HG02623 (cell line): ENCODE measurements around the gene SOX8.
"Not testable (repeated sequence)": the region's sequence is repeated elsewhere in the genome, so short reads cannot be mapped to it uniquely, and the experiment has no call there.

Experiments
- ATAC-seq: cut with Tn5 transposase; IDR thresholded peaks from one replicate; pipeline ENCODE4 v1.9.1; 2021; ENCODE audit warnings: moderate library complexity; ENCODE audit not compliant: unreplicated experiment

SOX8 gene

GRCh38 chr16:953818-954217 lies 27.8 kb upstream of the SOX8 start:
- ATAC-seq: not testable (repeated sequence)

- not testable (repeated sequence) for ATAC-seq
Measured at GRCh38 chr16:955766-956165, 25.8 kb upstream of the SOX8 start.

- no peak for ATAC-seq
Measured at GRCh38 chr16:959232-960040, 22.1 kb upstream of the SOX8 start.

- no peak for ATAC-seq
Measured at GRCh38 chr16:962366-962765, 19.2 kb upstream of the SOX8 start.

GRCh38 chr16:962901-963814 lies 18.4 kb upstream of the SOX8 start:
- ATAC-seq: no peak

GRCh38 chr16:963913-964312 lies 17.7 kb upstream of the SOX8 start:
- no peak for ATAC-seq

- no peak for ATAC-seq
Measured at GRCh38 chr16:964356-965035, 17.1 kb upstream of the SOX8 start.

- ATAC-seq: no peak
Measured at GRCh38 chr16:965036-965395, 16.6 kb upstream of the SOX8 start.

- no peak for ATAC-seq
Measured at GRCh38 chr16:965487-965886, 16.1 kb upstream of the SOX8 start.

- ATAC-seq: no peak
Measured at GRCh38 chr16:966035-966434, 15.5 kb upstream of the SOX8 start.

GRCh38 chr16:966505-966904 lies 15.1 kb upstream of the SOX8 start:
- no peak for ATAC-seq

- ATAC-seq: no peak
Measured at GRCh38 chr16:967077-967541, 14.5 kb upstream of the SOX8 start.

- ATAC-seq: no peak
Measured at GRCh38 chr16:967546-968295, 13.8 kb upstream of the SOX8 start.

GRCh38 chr16:968620-969019 lies 12.9 kb upstream of the SOX8 start:
- ATAC-seq: no peak

GRCh38 chr16:969508-970385 lies 11.8 kb upstream of the SOX8 start:
- ATAC-seq: no peak

GRCh38 chr16:970386-970765 lies 11.2 kb upstream of the SOX8 start:
- ATAC-seq: no peak

- ATAC-seq: peak; percentile 63
Measured at GRCh38 chr16:970766-971581, 10.6 kb upstream of the SOX8 start, which contains the start of gene LMF1. Gene LMF1, minus strand, starts transcription at chr16:970984. Its CDS starts 4 bp downstream, at chr16:970980.

GRCh38 chr16:971582-971905 lies 10.0 kb upstream of the SOX8 start:
- ATAC-seq: no peak

GRCh38 chr16:971981-972315 lies 9.6 kb upstream of the SOX8 start:
- no peak for ATAC-seq
